Nephron (organoid): Measurements from ENCODE around the gene IPP.

ENCODE experiments used
- H3K27ac Mint-ChIP-seq, 3 experiments: 2 replicates each; pipeline ENCODE4 v1.8.0; 2020; ENCODE audit warnings: mixed read lengths in 3 of 3, mild to moderate bottlenecking in 2 of 3, moderate library complexity in 1 of 3
- H3K27me3 Mint-ChIP-seq: 2 replicates; pipeline ENCODE4 v1.8.0; 2021; ENCODE audit warnings: low read depth, mild to moderate bottlenecking, moderate library complexity, mixed read lengths
- H3K36me3 Mint-ChIP-seq: 2 replicates; pipeline ENCODE4 v1.8.0; 2020; ENCODE audit warnings: low read depth, mixed read lengths
- H3K4me1 Mint-ChIP-seq: 2 replicates; pipeline ENCODE4 v1.8.0; 2020; ENCODE audit warnings: mixed read lengths
- H3K4me3 Mint-ChIP-seq, 3 experiments: 2 replicates each; pipeline ENCODE4 v1.8.0; 2020; ENCODE audit warnings: mild to moderate bottlenecking in 3 of 3, mixed read lengths in 3 of 3, moderate library complexity in 2 of 3
- H3K9me3 Mint-ChIP-seq: 2 replicates; pipeline ENCODE4 v1.8.0; 2020; ENCODE audit warnings: mixed read lengths
- TF ChIP-seq, protein P1 (sequence below), 3 experiments: fragments of 200-600 bp; sonication (generic); IDR thresholded peaks; one replicate each; pipeline ENCODE4 v1.5.0; 2021; ENCODE audit warnings: antibody characterized with exemption in 3 of 3; ENCODE audit not compliant: unreplicated experiment in 3 of 3

The IPP gene

GRCh38 chr1:45687754-45688740 is 62.4 kb downstream of the IPP start, which contains the start of gene TMEM69:
Gene TMEM69, plus strand, starts transcription at chr1:45688181. Its CDS starts 2,888 bp downstream, at chr1:45691069.
- peaks cover 29% of the 10 kb centered on the region for H3K4me1 Mint-ChIP-seq
- H3K36me3 Mint-ChIP-seq = peaks cover 12% of the 10 kb centered on the region

GRCh38 chr1:45687014-45687753 is 63.3 kb downstream of the IPP start:
- peaks cover 7% of the 10 kb centered on the region for H3K36me3 Mint-ChIP-seq
- no peaks in the 10 kb centered on the region for H3K27me3 Mint-ChIP-seq
- H3K27ac Mint-ChIP-seq = peak overlapping the region; percentile 100
- H3K4me3 Mint-ChIP-seq = peak overlapping the region; percentile 98 to 100 (median 98)
- TF ChIP-seq, protein P1, sequence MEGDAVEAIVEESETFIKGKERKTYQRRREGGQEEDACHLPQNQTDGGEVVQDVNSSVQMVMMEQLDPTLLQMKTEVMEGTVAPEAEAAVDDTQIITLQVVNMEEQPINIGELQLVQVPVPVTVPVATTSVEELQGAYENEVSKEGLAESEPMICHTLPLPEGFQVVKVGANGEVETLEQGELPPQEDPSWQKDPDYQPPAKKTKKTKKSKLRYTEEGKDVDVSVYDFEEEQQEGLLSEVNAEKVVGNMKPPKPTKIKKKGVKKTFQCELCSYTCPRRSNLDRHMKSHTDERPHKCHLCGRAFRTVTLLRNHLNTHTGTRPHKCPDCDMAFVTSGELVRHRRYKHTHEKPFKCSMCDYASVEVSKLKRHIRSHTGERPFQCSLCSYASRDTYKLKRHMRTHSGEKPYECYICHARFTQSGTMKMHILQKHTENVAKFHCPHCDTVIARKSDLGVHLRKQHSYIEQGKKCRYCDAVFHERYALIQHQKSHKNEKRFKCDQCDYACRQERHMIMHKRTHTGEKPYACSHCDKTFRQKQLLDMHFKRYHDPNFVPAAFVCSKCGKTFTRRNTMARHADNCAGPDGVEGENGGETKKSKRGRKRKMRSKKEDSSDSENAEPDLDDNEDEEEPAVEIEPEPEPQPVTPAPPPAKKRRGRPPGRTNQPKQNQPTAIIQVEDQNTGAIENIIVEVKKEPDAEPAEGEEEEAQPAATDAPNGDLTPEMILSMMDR (IDR thresholded peaks at IDR 0.05; ENCODE audit: unreplicated experiment in 3 of 3) = no peak
- peaks cover 36% of the 10 kb centered on the region for H3K4me1 Mint-ChIP-seq
- H3K9me3 Mint-ChIP-seq = no peaks in the 10 kb centered on the region

More at GRCh38 chr1:45687754-45688740, 62.4 kb downstream of the IPP start, which contains the start of gene TMEM69:
- Mint-ChIP-seq H3K27ac (peak within 1 kb of the TSS; percentile 100), H3K4me3 (peak within 1 kb of the TSS; percentile 98 to 100 (median 98)), H3K9me3 (no peaks in the 10 kb centered on the region), H3K27me3 (no peaks in the 10 kb centered on the region)
- TF ChIP-seq, protein P1 (IDR thresholded peaks at IDR 0.05; ENCODE audit: unreplicated experiment in 3 of 3) = peak in 2 of 3 experiments; percentile 6 to 22

GRCh38 chr1:45686288-45687013 is 64.0 kb downstream of the IPP start, which contains the start of gene GPBP1L1:
Gene GPBP1L1, minus strand, starts transcription at chr1:45686533. Its CDS starts 27,446 bp downstream, at chr1:45659087.
- Mint-ChIP-seq H3K36me3 (peaks cover 6% of the 10 kb centered on the region), H3K4me3 (peak within 1 kb of the TSS; percentile 98 to 100 (median 98)), H3K27ac (peak within 1 kb of the TSS; percentile 100), H3K27me3 (no peaks in the 10 kb centered on the region), H3K4me1 (peaks cover 36% of the 10 kb centered on the region), H3K9me3 (no peaks in the 10 kb centered on the region)
- TF ChIP-seq, protein P1 (IDR thresholded peaks at IDR 0.05; ENCODE audit: unreplicated experiment in 3 of 3) = no peak

- TF ChIP-seq, protein P1 (IDR thresholded peaks at IDR 0.05; ENCODE audit: unreplicated experiment in 3 of 3) = no peak
- Mint-ChIP-seq H3K36me3 (peaks cover 2% of the 10 kb centered on the region), H3K27me3 (no peaks in the 10 kb centered on the region), H3K4me3 (peak overlapping the region; percentile 98 to 100 (median 98)), H3K9me3 (no peaks in the 10 kb centered on the region), H3K4me1 (peaks cover 41% of the 10 kb centered on the region), H3K27ac (peak overlapping the region; percentile 100)
These were observed 64.5 kb downstream of the IPP start for GRCh38 chr1:45686015-45686287.

- no peaks in the 10 kb centered on the region for H3K9me3 Mint-ChIP-seq
- TF ChIP-seq, protein P1 (IDR thresholded peaks at IDR 0.05; ENCODE audit: unreplicated experiment in 3 of 3) = no peak
These were observed 65.0 kb downstream of the IPP start for GRCh38 chr1:45685308-45686014.

More at GRCh38 chr1:45685308-45686014, 65.0 kb downstream of the IPP start:
- H3K4me3 Mint-ChIP-seq = peak overlapping the region; percentile 98 to 100 (median 98)
- H3K27me3 Mint-ChIP-seq = no peaks in the 10 kb centered on the region
- H3K27ac Mint-ChIP-seq = peak overlapping the region; percentile 100
- H3K36me3 Mint-ChIP-seq = no peaks in the 10 kb centered on the region
- H3K4me1 Mint-ChIP-seq = peaks cover 46% of the 10 kb centered on the region
